Measurements from ENCODE around the gene NKX3-2. TPM values are rescaled to one million over a fixed set of nuclear protein-coding genes. Genes with fewer than 3 reads are reported as not detected.
"Not testable (repeated sequence)": the region's sequence is repeated elsewhere in the genome, so short reads cannot be mapped to it uniquely, and the experiment has no call there.

Gene NKX3-2
- total RNA-seq, 4 donors from 2014 or later: 0.54 to 1.3 TPM; not detected in 2

DNA sequence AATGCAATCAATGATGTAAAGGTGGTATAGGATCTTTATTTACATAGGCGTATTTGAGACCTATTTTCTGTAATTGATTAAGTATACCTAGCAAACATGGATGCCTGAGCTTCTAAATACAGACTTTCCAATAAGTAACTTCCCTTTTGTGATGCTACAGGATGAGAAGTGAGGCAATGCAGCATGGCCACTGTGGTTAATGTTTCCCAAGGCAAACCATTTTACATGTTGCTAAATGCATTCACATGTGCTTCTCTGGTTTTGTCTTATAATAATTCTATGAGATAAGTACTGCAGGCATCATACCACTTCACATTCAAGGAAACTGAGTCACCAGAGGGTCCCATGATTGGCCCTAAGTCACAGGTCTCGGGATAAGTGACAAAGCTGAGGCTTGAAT, 35.7 kb upstream of the NKX3-2 start:
- Histone ChIP-seq H3K27me3 (no peaks in the 10 kb centered on the region), H3K4me1 (no peaks in the 10 kb centered on the region), H3K27ac (no peak overlapping the region), H3K4me3 (no peak overlapping the region), H3K36me3 (peaks cover 0 to 91% (median 0%) of the 10 kb centered on the region in 3 donors), H3K9me3 (no peaks in the 10 kb centered on the region)
- DNase-seq: no peak
- TF ChIP-seq, protein P1, sequence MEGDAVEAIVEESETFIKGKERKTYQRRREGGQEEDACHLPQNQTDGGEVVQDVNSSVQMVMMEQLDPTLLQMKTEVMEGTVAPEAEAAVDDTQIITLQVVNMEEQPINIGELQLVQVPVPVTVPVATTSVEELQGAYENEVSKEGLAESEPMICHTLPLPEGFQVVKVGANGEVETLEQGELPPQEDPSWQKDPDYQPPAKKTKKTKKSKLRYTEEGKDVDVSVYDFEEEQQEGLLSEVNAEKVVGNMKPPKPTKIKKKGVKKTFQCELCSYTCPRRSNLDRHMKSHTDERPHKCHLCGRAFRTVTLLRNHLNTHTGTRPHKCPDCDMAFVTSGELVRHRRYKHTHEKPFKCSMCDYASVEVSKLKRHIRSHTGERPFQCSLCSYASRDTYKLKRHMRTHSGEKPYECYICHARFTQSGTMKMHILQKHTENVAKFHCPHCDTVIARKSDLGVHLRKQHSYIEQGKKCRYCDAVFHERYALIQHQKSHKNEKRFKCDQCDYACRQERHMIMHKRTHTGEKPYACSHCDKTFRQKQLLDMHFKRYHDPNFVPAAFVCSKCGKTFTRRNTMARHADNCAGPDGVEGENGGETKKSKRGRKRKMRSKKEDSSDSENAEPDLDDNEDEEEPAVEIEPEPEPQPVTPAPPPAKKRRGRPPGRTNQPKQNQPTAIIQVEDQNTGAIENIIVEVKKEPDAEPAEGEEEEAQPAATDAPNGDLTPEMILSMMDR (IDR thresholded peaks at IDR 0.05): no peak
- no peak for TF ChIP-seq POLR2A (IDR thresholded peaks at IDR 0.05)

DNA sequence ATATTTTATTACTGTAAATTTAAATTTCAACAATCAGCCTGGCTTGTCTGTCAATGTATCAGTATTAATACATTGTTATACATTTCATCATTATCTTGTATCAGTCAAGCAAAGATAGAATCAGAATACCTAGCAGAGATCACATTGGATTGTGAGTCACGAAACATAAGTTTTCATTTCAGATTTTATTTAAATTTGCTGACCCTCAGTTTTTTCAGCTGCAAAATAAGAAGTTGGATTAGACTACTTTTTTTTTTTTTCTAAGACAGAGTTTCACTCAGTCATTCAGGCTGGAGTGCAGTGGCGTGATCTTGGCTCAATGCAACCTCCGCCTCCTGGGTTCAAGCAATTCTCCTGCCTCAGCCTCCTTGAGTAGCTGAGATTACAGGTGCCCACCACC, 33.4 kb upstream of the NKX3-2 start:
- no peaks in the 10 kb centered on the region for H3K9me3 ChIP-seq
- TF ChIP-seq, protein P1 (IDR thresholded peaks at IDR 0.05): no peak
- TF ChIP-seq POLR2A (IDR thresholded peaks at IDR 0.05): no peak
- H3K27me3 ChIP-seq: no peaks in the 10 kb centered on the region
- H3K4me3 ChIP-seq: no peak overlapping the region
- peaks cover 0 to 98% (median 0%) of the 10 kb centered on the region in 3 donors for H3K36me3 ChIP-seq
- no peak overlapping the region for H3K27ac ChIP-seq
- no peaks in the 10 kb centered on the region for H3K4me1 ChIP-seq
- no peak for DNase-seq

DNA sequence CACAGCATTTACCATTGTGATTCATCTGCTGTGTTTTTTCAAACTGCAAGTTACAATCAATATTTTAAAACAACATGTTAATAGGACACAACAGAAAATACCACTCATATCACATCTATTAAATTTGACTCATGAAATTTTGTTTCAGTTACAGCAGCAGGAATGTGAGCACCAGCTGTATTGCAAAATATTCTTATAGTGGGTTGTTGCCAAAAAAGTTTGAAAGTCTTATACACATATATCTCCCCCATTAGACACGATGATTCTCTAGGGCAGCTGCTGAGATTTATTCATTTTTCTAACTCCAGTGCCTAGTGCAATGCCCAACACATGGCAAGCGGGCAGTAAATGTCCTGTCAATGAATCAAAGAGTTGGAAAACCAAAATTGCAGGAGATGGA, 26.6 kb upstream of the NKX3-2 start:
- no peaks in the 10 kb centered on the region for H3K9me3 ChIP-seq
- peaks cover 0 to 66% (median 0%) of the 10 kb centered on the region in 3 donors for H3K36me3 ChIP-seq
- H3K27ac ChIP-seq: no peak overlapping the region
- TF ChIP-seq, protein P1 (IDR thresholded peaks at IDR 0.05): no peak
- TF ChIP-seq POLR2A (IDR thresholded peaks at IDR 0.05): no peak
- no peaks in the 10 kb centered on the region for H3K27me3 ChIP-seq
- H3K4me1 ChIP-seq: no peaks in the 10 kb centered on the region
- DNase-seq: no peak
- no peak overlapping the region for H3K4me3 ChIP-seq

DNA sequence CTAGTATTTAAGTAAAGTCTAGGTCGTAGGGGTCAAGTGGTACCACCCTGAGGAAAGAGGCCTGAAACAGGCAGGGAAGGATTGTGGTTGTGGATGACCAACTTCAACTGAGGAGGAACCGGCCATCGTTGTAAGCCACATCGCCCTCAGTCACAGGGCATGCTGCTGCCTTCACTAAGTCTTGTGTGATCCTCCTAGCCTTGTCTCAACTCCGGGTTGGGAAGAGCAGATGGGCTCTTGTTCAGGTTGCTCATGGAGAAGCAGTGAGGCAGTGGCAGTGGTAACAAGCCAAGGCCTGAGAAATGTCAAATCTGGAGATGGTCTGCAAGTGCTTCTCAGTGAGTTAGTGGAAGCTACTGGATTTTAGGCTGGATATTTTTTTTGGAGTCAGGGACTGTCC, 22.8 kb upstream of the NKX3-2 start:
- TF ChIP-seq, protein P1 (IDR thresholded peaks at IDR 0.05): no peak
- TF ChIP-seq POLR2A (IDR thresholded peaks at IDR 0.05): no peak
- Histone ChIP-seq H3K9me3 (no peaks in the 10 kb centered on the region), H3K27ac (no peak overlapping the region), H3K27me3 (no peaks in the 10 kb centered on the region), H3K36me3 (peaks cover 0 to 28% (median 0%) of the 10 kb centered on the region in 3 donors), H3K4me3 (no peak overlapping the region), H3K4me1 (no peaks in the 10 kb centered on the region)
- no peak for DNase-seq

DNA sequence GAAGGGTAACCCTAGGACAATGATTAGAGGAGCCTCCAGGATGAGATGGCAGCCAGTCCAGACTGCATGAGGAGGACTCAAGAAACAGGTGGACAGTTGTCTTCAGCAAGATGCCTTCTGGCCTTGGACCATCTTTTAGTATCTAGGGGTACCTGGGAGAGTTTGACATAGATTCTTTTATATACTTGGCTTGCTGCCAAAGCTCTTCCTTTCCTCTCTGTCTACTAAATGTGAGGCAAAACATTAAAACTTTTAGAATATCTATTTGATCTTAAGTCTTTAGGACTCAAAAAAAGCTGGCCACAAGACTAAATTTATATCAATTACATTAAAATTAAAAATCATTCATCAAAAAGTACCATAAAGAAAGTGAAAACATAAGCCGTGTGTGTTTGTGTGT, 18.6 kb upstream of the NKX3-2 start:
- no peaks in the 10 kb centered on the region for H3K9me3 ChIP-seq
- no peaks in the 10 kb centered on the region for H3K27me3 ChIP-seq
- H3K4me1 ChIP-seq: no peaks in the 10 kb centered on the region
- DNase-seq: no peak
- H3K27ac ChIP-seq: no peak overlapping the region
- no peaks in the 10 kb centered on the region for H3K36me3 ChIP-seq
- TF ChIP-seq POLR2A (IDR thresholded peaks at IDR 0.05): no peak
- TF ChIP-seq, protein P1 (IDR thresholded peaks at IDR 0.05): no peak
- H3K4me3 ChIP-seq: no peak overlapping the region

DNA sequence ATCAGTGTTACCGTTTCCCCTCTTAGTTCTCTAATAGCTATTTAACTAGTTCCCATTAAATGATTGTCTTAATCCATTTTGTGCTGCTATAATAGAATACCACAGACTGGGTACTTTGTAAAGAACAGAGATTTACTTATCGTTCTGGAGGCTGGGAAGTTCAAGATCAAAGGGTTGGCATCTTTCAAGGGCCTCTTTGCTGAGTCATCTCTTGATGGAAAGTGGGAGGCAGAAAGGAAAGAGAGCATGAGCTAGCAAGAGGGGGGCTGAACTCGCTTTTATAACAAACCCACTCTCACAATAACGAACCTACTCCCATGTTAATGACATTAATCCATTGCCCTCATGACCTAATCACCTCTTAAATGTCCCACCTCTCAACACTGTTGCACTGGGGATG, 17.4 kb upstream of the NKX3-2 start:
- Histone ChIP-seq H3K9me3 (no peaks in the 10 kb centered on the region), H3K27me3 (no peaks in the 10 kb centered on the region), H3K27ac (no peak overlapping the region), H3K36me3 (no peaks in the 10 kb centered on the region), H3K4me3 (no peak overlapping the region), H3K4me1 (no peaks in the 10 kb centered on the region)
- no peak for DNase-seq
- TF ChIP-seq, protein P1 (IDR thresholded peaks at IDR 0.05): no peak
- no peak for TF ChIP-seq POLR2A (IDR thresholded peaks at IDR 0.05)

DNA sequence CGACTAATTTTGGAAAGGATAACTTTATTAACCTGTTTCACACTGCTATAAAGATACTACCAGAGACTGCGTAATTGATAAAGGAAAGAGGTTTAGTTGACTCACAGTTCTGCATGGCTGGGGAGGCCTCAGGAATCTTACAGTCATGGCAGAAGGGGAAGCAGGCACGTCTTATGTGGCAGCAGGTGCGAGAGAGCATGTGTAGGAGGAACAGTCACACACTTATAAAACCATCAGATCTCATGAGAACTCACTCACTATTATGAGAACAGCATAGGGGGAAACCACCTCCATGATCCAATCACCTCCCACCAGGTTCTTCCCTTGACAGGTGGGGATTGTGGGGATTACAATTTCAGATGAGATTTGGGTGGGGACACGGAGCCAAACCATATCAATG, 15.8 kb upstream of the NKX3-2 start:
- not testable (repeated sequence) for H3K4me1 ChIP-seq, H3K4me3 ChIP-seq, H3K27ac ChIP-seq

More for the DNA sequence above, 15.8 kb upstream of the NKX3-2 start:
- H3K36me3 ChIP-seq, H3K27me3 ChIP-seq, H3K9me3 ChIP-seq, DNase-seq: not testable (repeated sequence)
